Hematopoietic multipotent progenitor cell treated with erythropoietin and hydrocortisone succinate and interleukin-3 and kit ligand, for 8 days (in vitro differentiated cells): ENCODE measurements around the gene THAP10.
"Not testable (repeated sequence)": the region's sequence is repeated elsewhere in the genome, so short reads cannot be mapped to it uniquely, and the experiment has no call there.

Source experiments
- DNase-seq: peaks from one replicate; pipeline ENCODE4 v3.0.0-alpha.2; 2015

Gene THAP10

GRCh38 chr15:70876011-70876410, 16.2 kb downstream of the THAP10 start:
- DNase-seq = no peak

- DNase-seq = no peak
These were observed 17.0 kb downstream of the THAP10 start for GRCh38 chr15:70875001-70875782.

GRCh38 chr15:70873232-70874054, 18.8 kb downstream of the THAP10 start:
- DNase-seq = no peak

- DNase-seq = not testable (repeated sequence)
These were observed 20.7 kb downstream of the THAP10 start for GRCh38 chr15:70871490-70871889.

- DNase-seq = no peak
These were observed 22.2 kb downstream of the THAP10 start for GRCh38 chr15:70870051-70870450.

GRCh38 chr15:70869346-70869745, 22.9 kb downstream of the THAP10 start:
- DNase-seq = no peak

GRCh38 chr15:70867911-70868467, 24.2 kb downstream of the THAP10 start:
- DNase-seq = no peak

- DNase-seq = no peak
These were observed 25.1 kb downstream of the THAP10 start for GRCh38 chr15:70866982-70867641.

GRCh38 chr15:70863450-70864218, 28.6 kb downstream of the THAP10 start:
- no peak for DNase-seq

- no peak for DNase-seq
These were observed 32.2 kb downstream of the THAP10 start for GRCh38 chr15:70859998-70860397.

GRCh38 chr15:70859322-70859908, 32.8 kb downstream of the THAP10 start:
- DNase-seq = no peak

GRCh38 chr15:70858614-70859321, 33.5 kb downstream of the THAP10 start:
- DNase-seq = not testable (repeated sequence)

GRCh38 chr15:70857562-70858285, 34.5 kb downstream of the THAP10 start:
- no peak for DNase-seq

GRCh38 chr15:70856884-70857561, 35.2 kb downstream of the THAP10 start:
- DNase-seq = no peak

GRCh38 chr15:70856177-70856883, 35.9 kb downstream of the THAP10 start:
- DNase-seq = no peak

- DNase-seq = no peak
These were observed 36.5 kb downstream of the THAP10 start for GRCh38 chr15:70855764-70856163.

- DNase-seq = no peak
These were observed 37.6 kb downstream of the THAP10 start for GRCh38 chr15:70854666-70854976.

- DNase-seq = no peak
These were observed 38.1 kb downstream of the THAP10 start, which contains the start of gene LARP6 for GRCh38 chr15:70853973-70854665. TSS of gene LARP6 (minus strand) at chr15:70854157. CDS start at chr15:70854088, 69 bp downstream.
